GM12873 (cell line): Measurements from ENCODE around the gene FSD1.

Experiments
- CTCF ChIP-seq: IDR thresholded peaks from 2 replicates; pipeline ENCODE4 v1.5.1; 2012; ENCODE audit warnings: low read depth, mild to moderate bottlenecking, moderate library complexity, low read length, control low read depth; ENCODE audit not compliant: insufficient read depth; ENCODE audit errors: missing control alignments

Gene FSD1

GRCh38 chr19:4334929-4335570 lies 30.7 kb downstream of the FSD1 start:
- no peak for TF ChIP-seq CTCF

- no peak for TF ChIP-seq CTCF
Observed at GRCh38 chr19:4337906-4338440, 33.6 kb downstream of the FSD1 start.

- TF ChIP-seq CTCF, result no peak
Observed at GRCh38 chr19:4338441-4339355, 34.3 kb downstream of the FSD1 start, which contains the start of gene STAP2. STAP2 (minus strand) TSS chr19:4338827; CDS start chr19:4338753, 74 bp downstream.

GRCh38 chr19:4342314-4342614 lies 37.9 kb downstream of the FSD1 start:
- no peak for TF ChIP-seq CTCF

GRCh38 chr19:4342615-4343369 lies 38.4 kb downstream of the FSD1 start:
- peak; percentile 41 for TF ChIP-seq CTCF

- no peak for TF ChIP-seq CTCF
Observed at GRCh38 chr19:4343370-4344307, 39.2 kb downstream of the FSD1 start, which contains the start of gene MPND. MPND (plus strand) TSS chr19:4343562; CDS start chr19:4343594, 32 bp downstream.
